Measurements from ENCODE around the gene RICTOR.

The RICTOR gene

GRCh38 chr5:38923661-38924451 is 150.3 kb downstream of the RICTOR start:
- no peak for TF ChIP-seq CTCF (IDR thresholded peaks at IDR 0.05; ENCODE audit: low read depth, low read length, missing control alignments)

GRCh38 chr5:38922199-38922598 is 152.0 kb downstream of the RICTOR start:
- peak; percentile 87 for TF ChIP-seq CTCF (IDR thresholded peaks at IDR 0.05; ENCODE audit: low read depth, low read length, missing control alignments)
- no peak overlapping the region for H3K4me3 ChIP-seq (ENCODE audit: low read depth, low read length)
- DNase-seq (ENCODE audit: low read depth) = peak; percentile 3

More at GRCh38 chr5:38923661-38924451, 150.3 kb downstream of the RICTOR start:
- DNase-seq (ENCODE audit: low read depth) = no peak
- no peak overlapping the region for H3K4me3 ChIP-seq (ENCODE audit: low read depth, low read length)

DNA sequence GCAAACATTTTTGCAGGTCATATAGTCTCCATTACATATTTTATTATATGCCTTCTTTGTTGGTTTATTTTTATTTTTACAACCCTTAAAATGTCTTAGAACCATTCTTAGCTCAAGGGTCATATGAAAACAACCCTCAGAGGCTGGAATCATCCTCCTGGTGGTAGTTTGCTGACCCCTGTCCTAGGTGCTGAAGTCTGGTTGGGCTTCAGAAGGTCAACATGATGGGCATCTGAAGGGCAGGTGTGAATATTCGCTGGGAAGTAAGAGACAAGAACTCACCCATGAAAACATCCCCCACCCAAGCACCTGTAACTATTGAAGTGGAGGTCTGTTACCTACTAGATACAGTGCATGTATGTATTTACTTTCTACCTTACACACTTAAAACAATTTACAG is 153.0 kb downstream of the RICTOR start:
- TF ChIP-seq CTCF (IDR thresholded peaks at IDR 0.05; ENCODE audit: low read depth, low read length, missing control alignments) = no peak
- no peak for DNase-seq (ENCODE audit: low read depth)
- no peak overlapping the region for H3K4me3 ChIP-seq (ENCODE audit: low read depth, low read length)

DNA sequence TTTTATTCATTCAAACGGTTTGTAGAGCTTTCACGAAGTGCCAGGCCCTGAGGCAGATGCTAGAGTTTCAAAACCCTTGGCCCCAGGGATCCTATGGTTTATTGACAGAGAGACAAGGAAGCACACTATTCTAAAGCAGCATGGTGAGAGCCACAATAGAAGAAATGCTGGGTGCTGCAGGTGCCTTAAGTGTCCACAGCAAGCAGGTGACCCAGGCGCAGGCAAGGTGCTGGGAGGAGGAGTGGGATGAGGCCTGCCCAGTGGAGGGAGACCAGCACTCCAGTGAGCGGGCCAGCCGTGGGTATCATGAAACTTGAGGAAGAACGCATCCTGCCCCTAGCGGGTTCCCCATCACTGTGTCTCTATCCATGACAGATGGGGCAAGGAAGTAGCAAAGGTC is 157.4 kb downstream of the RICTOR start:
- TF ChIP-seq CTCF (IDR thresholded peaks at IDR 0.05; ENCODE audit: low read depth, low read length, missing control alignments) = no peak
- no peak overlapping the region for H3K4me3 ChIP-seq (ENCODE audit: low read depth, low read length)
- DNase-seq (ENCODE audit: low read depth) = no peak

- no peak overlapping the region for H3K4me3 ChIP-seq (ENCODE audit: low read depth, low read length)
- TF ChIP-seq CTCF (IDR thresholded peaks at IDR 0.05; ENCODE audit: low read depth, low read length, missing control alignments) = no peak
- DNase-seq (ENCODE audit: low read depth) = no peak
Measured at GRCh38 chr5:38913714-38914113, 160.5 kb downstream of the RICTOR start.

GRCh38 chr5:38911933-38912332 is 162.3 kb downstream of the RICTOR start:
- TF ChIP-seq CTCF (IDR thresholded peaks at IDR 0.05; ENCODE audit: low read depth, low read length, missing control alignments) = no peak
- no peak for DNase-seq (ENCODE audit: low read depth)

GRCh38 chr5:38906503-38906902 is 167.7 kb downstream of the RICTOR start:
- no peak overlapping the region for H3K4me3 ChIP-seq (ENCODE audit: low read depth, low read length)
- no peak for TF ChIP-seq CTCF (IDR thresholded peaks at IDR 0.05; ENCODE audit: low read depth, low read length, missing control alignments)
- DNase-seq (ENCODE audit: low read depth) = no peak

More at GRCh38 chr5:38911933-38912332, 162.3 kb downstream of the RICTOR start:
- no peak overlapping the region for H3K4me3 ChIP-seq (ENCODE audit: low read depth, low read length)
